A549 (cell line): Measurements from ENCODE around the gene DTNB. TPM values are rescaled to one million over a fixed set of nuclear protein-coding genes. Genes with fewer than 3 reads are reported as not detected.

Experiments
- ATAC-seq, 2 experiments: fragments of 200-7000 bp in 1 of 2; fragments of >200 bp in 1 of 2; cut with Nextera tagmentation in 1 of 2; cut with Tn5 transposase in 1 of 2; 3 replicates each; pipeline versions ENCODE4 v1.8.0 to v1.9.1; 2018 to 2020; ENCODE audit warnings: mild to moderate bottlenecking in 1 of 2, moderate library complexity in 1 of 2
- CTCF ChIA-PET: fragments of 300-600 bp; sonication (Branson Sonifier 250); formaldehyde crosslinking; extraction: SDS; loops from one replicate; lab custom pipeline; 2021; ENCODE audit warnings: antibody characterized with exemption, inconsistent platforms; lab: Yijun Ruan, JAX
- POLR2A ChIA-PET: fragments of 350-600 bp; formaldehyde crosslinking; extraction: SDS; loops from one replicate; lab custom pipeline; 2021; ENCODE audit warnings: antibody characterized with exemption, inconsistent platforms; lab: Yijun Ruan, JAX
- DNase-seq, 2 experiments: peaks; one replicate each; pipeline versions ENCODE4 v3.0.0 to v3.0.0-alpha.2; 2011 to 2016; ENCODE audit warnings: low read depth in 1 of 2, low spot score in 1 of 2
- FAIRE-seq: peaks from 2 replicates; lab custom pipeline; 2011; peaks lifted over from hg19 to GRCh38; lab: Jason Lieb, UNC
- H3K27ac ChIP-seq, 2 experiments: fragments of >200 bp; sonication (Bioruptor Twin); formaldehyde crosslinking; 3 replicates each; pipeline ENCODE4 v1.5.1; 2016 to 2017
- H3K4me1 ChIP-seq: fragments of >200 bp; sonication (Bioruptor Twin); formaldehyde crosslinking; 3 replicates; pipeline ENCODE4 v1.6.1; 2016
- H3K4me2 ChIP-seq: fragments of >200 bp; sonication (Bioruptor Twin); formaldehyde crosslinking; 3 replicates; pipeline ENCODE4 v1.6.1; 2016
- H3K4me3 ChIP-seq: fragments of >200 bp; sonication (Bioruptor Twin); formaldehyde crosslinking; 3 replicates; pipeline ENCODE4 v1.5.1; 2016
- H3K9me3 ChIP-seq: fragments of >200 bp; sonication (Bioruptor Twin); formaldehyde crosslinking; 3 replicates; pipeline ENCODE4 v1.6.1; 2016
- CBX8 ChIP-seq: fragments of 200-600 bp; sonication (generic); IDR thresholded peaks from 2 replicates; pipeline ENCODE4 v1.6.1; 2016
- CTCF ChIP-seq: fragments of >200 bp; sonication (Bioruptor Twin); formaldehyde crosslinking; IDR thresholded peaks from 3 replicates; pipeline ENCODE4 v1.5.1; 2016
- E2F6 ChIP-seq: IDR thresholded peaks from 2 replicates; pipeline ENCODE4 v1.6.1; 2012; ENCODE audit warnings: low read depth, borderline replicate concordance
- EHMT2 ChIP-seq: fragments of 200-600 bp; sonication (generic); IDR thresholded peaks from 2 replicates; pipeline ENCODE4 v1.6.1; 2016; ENCODE audit warnings: antibody characterized with exemption, low read depth, mild to moderate bottlenecking, moderate library complexity
- HEYL ChIP-seq: fragments of 250-450 bp; sonication (Bioruptor Pico); IDR thresholded peaks from 2 replicates; pipeline ENCODE4 v1.8.0; 2021; ENCODE audit warnings: mild to moderate bottlenecking, moderate library complexity
- HOXA7 ChIP-seq: fragments of 250-450 bp; sonication (Bioruptor Pico); IDR thresholded peaks from 2 replicates; pipeline ENCODE4 v1.5.0; 2020; ENCODE audit warnings: mild to moderate bottlenecking, moderate library complexity
- JUNB ChIP-seq: fragments of >200 bp; sonication (Bioruptor Twin); formaldehyde crosslinking; IDR thresholded peaks from 2 replicates; pipeline ENCODE4 v1.6.1; 2016
- KDM1A ChIP-seq: fragments of 200-600 bp; sonication (generic); IDR thresholded peaks from 2 replicates; pipeline ENCODE4 v1.6.1; 2016; ENCODE audit warnings: low read depth, mild to moderate bottlenecking
- MAZ ChIP-seq: fragments of 150-350 bp; IDR thresholded peaks from 2 replicates; pipeline ENCODE4 v1.6.1; 2014; ENCODE audit warnings: antibody characterized with exemption, low read depth, low read length, borderline replicate concordance
- PBX3 ChIP-seq: IDR thresholded peaks from 2 replicates; pipeline ENCODE4 v1.6.1; 2012
- POLR2A ChIP-seq: IDR thresholded peaks from 2 replicates; pipeline ENCODE4 v1.6.1; 2012; ENCODE audit warnings: mild to moderate bottlenecking, low read length
- POLR2AphosphoS2 ChIP-seq: conservative IDR thresholded peaks from 2 replicates; pipeline ENCODE4 v1.6.1; 2012; ENCODE audit warnings: low read length, improper control_type of control experiment, inconsistent platforms
- RNF2 ChIP-seq: fragments of 200-600 bp; sonication (generic); IDR thresholded peaks from 2 replicates; pipeline ENCODE4 v1.6.1; 2016; ENCODE audit warnings: low read depth, mild to moderate bottlenecking, antibody characterized with exemption, moderate library complexity, borderline replicate concordance
- SMC3 ChIP-seq: fragments of >200 bp; sonication (Bioruptor Twin); formaldehyde crosslinking; IDR thresholded peaks from 3 replicates; pipeline ENCODE4 v1.6.1; 2018; ENCODE audit warnings: inconsistent platforms
- SREBF2 ChIP-seq: fragments of 450-650 bp; IDR thresholded peaks from 2 replicates; pipeline ENCODE4 v1.6.1; 2014; ENCODE audit warnings: mild to moderate bottlenecking, moderate library complexity
- TFCP2L1 ChIP-seq: fragments of 250-450 bp; sonication (Bioruptor Pico); IDR thresholded peaks from 2 replicates; pipeline ENCODE4 v1.5.0; 2021; ENCODE audit warnings: mild to moderate bottlenecking
- ZC3H11A ChIP-seq: fragments of 450-650 bp; IDR thresholded peaks from 2 replicates; pipeline ENCODE4 v1.6.1; 2014; ENCODE audit warnings: antibody characterized with exemption, mild to moderate bottlenecking
- WGBS: methylation state at CpG from one replicate; pipeline ENCODE4 v1.1.6; 2017; ENCODE audit errors: missing lambda C conversion rate; 5-methylcytosine and 5-hydroxymethylcytosine counted together
- polyA plus RNA-seq, 4 experiments: library from polyadenylated mRNA; depleted of rRNA in 3 of 4; stranded (reverse); fragments of >200 nt; fragmentation: RNase III in 1 of 4; extraction: RNeasy Plus Mini Kit Qiagen cat#74134 plus additional on column Dnase treatment in 1 of 4; gene quantifications; 2 replicates in 3 of 4; 3 replicates in 1 of 4; pipeline ENCODE4 v1.2.3, GENCODE V29; 2011 to 2017
- TF ChIP-seq, protein P1 (sequence below): fragments of >200 bp; sonication (Bioruptor Twin); formaldehyde crosslinking; IDR thresholded peaks from 2 replicates; pipeline ENCODE4 v1.6.1; 2016

Gene DTNB
- polyA plus RNA-seq, 2 of the 4 experiments (the other 2 are of a cell fraction) = 11.2 to 32.6 TPM

GRCh38 chr2:25685741-25686140 lies 12.4 kb upstream of the DTNB start:
- CTCF ChIA-PET = interaction anchor here (0.7 to 8.0 kb wide), 6 partner anchors 9 to 166 kb away, joined by 3 to 80 read pairs (median 4); no protein-coding TSS in a partner anchor
- Histone ChIP-seq H3K4me2 (no peak overlapping the region), H3K4me1 (0 out of 3 replicates have a peak, but pooled peaks cover 4% of the 10 kb centered on the region), H3K27ac (no peak overlapping the region), H3K4me3 (no peak overlapping the region), H3K9me3 (no peaks in the 10 kb centered on the region)
- TF ChIP-seq ZC3H11A (no peak), SREBF2 (no peak), EHMT2 (no peak), HEYL (CRISPR knock-in tag) (no peak), HOXA7 (CRISPR knock-in tag) (no peak), JUNB (no peak), RNF2 (no peak), TFCP2L1 (CRISPR knock-in tag) (no peak), CTCF (no peak), POLR2AphosphoS2 (no peak), SMC3 (no peak), MAZ (no peak), E2F6 (no peak), KDM1A (no peak), CBX8 (no peak)
- TF ChIP-seq, protein P1, sequence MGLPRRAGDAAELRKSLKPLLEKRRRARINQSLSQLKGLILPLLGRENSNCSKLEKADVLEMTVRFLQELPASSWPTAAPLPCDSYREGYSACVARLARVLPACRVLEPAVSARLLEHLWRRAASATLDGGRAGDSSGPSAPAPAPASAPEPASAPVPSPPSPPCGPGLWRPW = no peak
- ATAC-seq (no peak; a peak in 1 of 6 replicates), DNase-seq (no peak), FAIRE-seq (no peak)
- 87% methylated on average over 2 of the region's 2 CpGs for WGBS
- POLR2A ChIA-PET = no interaction called here

- FAIRE-seq = no peak
- no peak overlapping the region for H3K4me2 ChIP-seq
- ChIA-PET POLR2A (no interaction called here), CTCF (interaction anchor here (1.9 to 8.0 kb wide), 3 partner anchors 15 to 167 kb away, joined by 4 to 80 read pairs (median 7); no protein-coding TSS in a partner anchor)
- 74% methylated on average over 20 of the region's 20 CpGs for WGBS
- no peak for DNase-seq
- H3K27ac ChIP-seq = no peak overlapping the region
- ATAC-seq = peak in 1 of 2 experiments; percentile 23; a peak in 1 of 6 replicates
- no peaks in the 10 kb centered on the region for H3K4me1 ChIP-seq
- TF ChIP-seq HEYL (CRISPR knock-in tag) (no peak), POLR2AphosphoS2 (no peak), POLR2A (no peak), PBX3 (no peak), E2F6 (no peak)
- TF ChIP-seq, protein P1 = no peak
- H3K9me3 ChIP-seq = no peaks in the 10 kb centered on the region
- H3K4me3 ChIP-seq = no peak overlapping the region
These were observed 11.4 kb upstream of the DTNB start for GRCh38 chr2:25684577-25685473.
